Mesendoderm (in vitro differentiated cells): ENCODE measurements around the gene NPDC1.

Experiments used
- DNase-seq: peaks from one replicate; pipeline ENCODE4 v3.0.0; 2013
- H2AK5ac ChIP-seq: 2 replicates; pipeline ENCODE4 v1.6.1; 2013; ENCODE audit warnings: low read length, inconsistent platforms
- H2BK120ac ChIP-seq: 2 replicates; pipeline ENCODE4 v1.6.1; 2013; ENCODE audit warnings: low read depth, mild to moderate bottlenecking, low read length, moderate library complexity, mixed read lengths
- H2BK15ac ChIP-seq: replicated peaks from 2 replicates; pipeline ENCODE4 v1.6.1; 2013; ENCODE audit warnings: low read depth, mild to moderate bottlenecking, moderate library complexity
- H2BK5ac ChIP-seq: 2 replicates; pipeline ENCODE4 v1.6.1; 2013; ENCODE audit warnings: low read length, inconsistent platforms
- H3K18ac ChIP-seq: 2 replicates; pipeline ENCODE4 v1.6.1; 2013; ENCODE audit warnings: mild to moderate bottlenecking, low read length, mixed read lengths
- H3K23ac ChIP-seq: one replicate; pipeline ENCODE4 v1.6.1; 2013; ENCODE audit warnings: low read length
- H3K27ac ChIP-seq: 2 replicates; pipeline ENCODE4 v1.5.1; 2013; ENCODE audit warnings: low read depth, mild to moderate bottlenecking, inconsistent platforms, low read length, moderate library complexity
- H3K27me3 ChIP-seq: 2 replicates; pipeline ENCODE4 v1.6.1; 2013; ENCODE audit warnings: low read length, control low read depth, mild to moderate bottlenecking, inconsistent platforms; ENCODE audit not compliant: insufficient read depth, poor library complexity
- H3K36me3 ChIP-seq: 2 replicates; pipeline ENCODE4 v1.6.1; 2013; ENCODE audit warnings: low read length, inconsistent platforms; ENCODE audit not compliant: control insufficient read depth, insufficient read depth
- H3K4ac ChIP-seq: one replicate; pipeline ENCODE4 v1.6.1; 2013; ENCODE audit warnings: low read depth, mild to moderate bottlenecking, low read length, moderate library complexity
- H3K4me1 ChIP-seq: 2 replicates; pipeline ENCODE4 v1.6.1; 2013; ENCODE audit warnings: low read depth, low read length, inconsistent platforms; ENCODE audit not compliant: control insufficient read depth
- H3K4me2 ChIP-seq: 2 replicates; pipeline ENCODE4 v1.6.1; 2013; ENCODE audit warnings: low read length
- H3K4me3 ChIP-seq: 2 replicates; pipeline ENCODE4 v1.5.1; 2013; ENCODE audit warnings: mild to moderate bottlenecking, low read length
- H3K56ac ChIP-seq: one replicate; pipeline ENCODE4 v1.6.1; 2013; ENCODE audit warnings: low read length
- H3K79me1 ChIP-seq: 2 replicates; pipeline ENCODE4 v1.6.1; 2013; ENCODE audit warnings: low read length, inconsistent platforms
- H3K79me2 ChIP-seq: 2 replicates; pipeline ENCODE4 v1.6.1; 2013; ENCODE audit warnings: mild to moderate bottlenecking, low read length; ENCODE audit not compliant: control insufficient read depth, insufficient read depth
- H3K9ac ChIP-seq: 2 replicates; pipeline ENCODE4 v1.6.1; 2013; ENCODE audit warnings: low read length, inconsistent platforms
- H4K5ac ChIP-seq: one replicate; pipeline ENCODE4 v1.6.1; 2013; ENCODE audit warnings: low read length
- H4K8ac ChIP-seq: one replicate; pipeline ENCODE4 v1.6.1; 2013; ENCODE audit warnings: low read depth, mild to moderate bottlenecking, control low read depth, low read length, moderate library complexity
- WGBS: extraction: QIAGEN DNeasy Blood & Tissue Kit; methylation state at CpG from one replicate; pipeline ENCODE4 v1.1.7; 2013; ENCODE audit warnings: low lambda C conversion rate, missing lambda C conversion rate; ENCODE audit not compliant: insufficient coverage; ENCODE audit errors: extremely low coverage; 5-methylcytosine and 5-hydroxymethylcytosine counted together

The NPDC1 gene

GRCh38 chr9:137062384-137062783 is 16.4 kb upstream of the NPDC1 start:
- Histone ChIP-seq H3K4me3 (no peak overlapping the region), H3K9ac (no peak overlapping the region), H4K5ac (no peak overlapping the region), H3K79me1 (no peaks in the 10 kb centered on the region), H2BK15ac (no peak overlapping the region), H3K56ac (no peak overlapping the region), H3K4me1 (no peaks in the 10 kb centered on the region), H2AK5ac (no peak overlapping the region), H3K23ac (no peak overlapping the region), H3K36me3 (no peaks in the 10 kb centered on the region), H4K8ac (no peak overlapping the region), H3K79me2 (no peaks in the 10 kb centered on the region), H3K27ac (no peak overlapping the region), H3K4ac (no peak overlapping the region), H3K27me3 (no peaks in the 10 kb centered on the region), H3K4me2 (no peak overlapping the region), H2BK120ac (no peak overlapping the region), H3K18ac (no peak overlapping the region), H2BK5ac (no peak overlapping the region)
- DNase-seq = no peak
- WGBS = no CpG with 5 or more reads among the region's 15 CpGs

- Histone ChIP-seq H2AK5ac (no peak overlapping the region), H2BK15ac (no peak overlapping the region), H3K27ac (no peak overlapping the region)
Measured at GRCh38 chr9:137058521-137059234, 12.7 kb upstream of the NPDC1 start.

GRCh38 chr9:137057545-137057944 is 11.6 kb upstream of the NPDC1 start:
- WGBS = no CpG with 5 or more reads among the region's 16 CpGs
- no peak overlapping the region for H3K9ac ChIP-seq
- no peaks in the 10 kb centered on the region for H3K79me1 ChIP-seq
- no peak overlapping the region for H3K18ac ChIP-seq
- H3K4ac ChIP-seq = no peak overlapping the region
- no peak overlapping the region for H2BK120ac ChIP-seq
- no peak overlapping the region for H2AK5ac ChIP-seq
- no peak overlapping the region for H3K23ac ChIP-seq
- H2BK15ac ChIP-seq = no peak overlapping the region
- H3K36me3 ChIP-seq = no peaks in the 10 kb centered on the region
- H3K4me1 ChIP-seq = peaks cover 2% of the 10 kb centered on the region
- H3K4me2 ChIP-seq = no peak overlapping the region
- no peak overlapping the region for H4K8ac ChIP-seq
- no peak overlapping the region for H2BK5ac ChIP-seq
- H4K5ac ChIP-seq = no peak overlapping the region
- no peak for DNase-seq
- peaks cover 8% of the 10 kb centered on the region for H3K27me3 ChIP-seq
- no peak overlapping the region for H3K56ac ChIP-seq
- no peak overlapping the region for H3K27ac ChIP-seq
- no peak overlapping the region for H3K4me3 ChIP-seq
- no peaks in the 10 kb centered on the region for H3K79me2 ChIP-seq

More at GRCh38 chr9:137058521-137059234, 12.7 kb upstream of the NPDC1 start:
- Histone ChIP-seq H3K4me1 (peaks cover 2% of the 10 kb centered on the region), H3K18ac (no peak overlapping the region), H3K56ac (no peak overlapping the region), H4K8ac (no peak overlapping the region), H3K4me2 (no peak overlapping the region), H3K79me1 (no peaks in the 10 kb centered on the region), H3K9ac (no peak overlapping the region), H3K4ac (no peak overlapping the region), H2BK120ac (no peak overlapping the region), H3K27me3 (peaks cover under 1% of the 10 kb centered on the region), H4K5ac (no peak overlapping the region), H3K4me3 (no peak overlapping the region), H2BK5ac (no peak overlapping the region), H3K79me2 (no peaks in the 10 kb centered on the region), H3K23ac (no peak overlapping the region), H3K36me3 (no peaks in the 10 kb centered on the region)
- no peak for DNase-seq
- WGBS = no CpG with 5 or more reads among the region's 9 CpGs

- Histone ChIP-seq H2BK5ac (no peak overlapping the region), H4K5ac (no peak overlapping the region), H3K23ac (no peak overlapping the region), H3K4me3 (no peak overlapping the region), H2AK5ac (no peak overlapping the region), H3K9ac (no peak overlapping the region), H3K79me1 (no peaks in the 10 kb centered on the region), H4K8ac (no peak overlapping the region), H3K18ac (no peak overlapping the region), H3K56ac (no peak overlapping the region), H3K27me3 (peaks cover 8% of the 10 kb centered on the region), H3K4ac (no peak overlapping the region), H3K4me1 (peaks cover 2% of the 10 kb centered on the region), H2BK120ac (no peak overlapping the region), H3K36me3 (no peaks in the 10 kb centered on the region), H3K4me2 (no peak overlapping the region), H3K79me2 (no peaks in the 10 kb centered on the region), H3K27ac (no peak overlapping the region), H2BK15ac (no peak overlapping the region)
- WGBS = no CpG with 5 or more reads among the region's 17 CpGs
- DNase-seq = no peak
Measured at GRCh38 chr9:137056739-137057415, 10.9 kb upstream of the NPDC1 start.

GRCh38 chr9:137055385-137056364 is 9.7 kb upstream of the NPDC1 start:
- peaks cover 8% of the 10 kb centered on the region for H3K27me3 ChIP-seq
- DNase-seq = no peak

More at GRCh38 chr9:137055385-137056364, 9.7 kb upstream of the NPDC1 start:
- no peak overlapping the region for H2AK5ac ChIP-seq
- no peak overlapping the region for H2BK120ac ChIP-seq
- H2BK5ac ChIP-seq = no peak overlapping the region
- no peak overlapping the region for H3K27ac ChIP-seq
- H2BK15ac ChIP-seq = no peak overlapping the region
- H4K5ac ChIP-seq = no peak overlapping the region
- H3K79me2 ChIP-seq = no peaks in the 10 kb centered on the region
- no peak overlapping the region for H3K4me3 ChIP-seq
- no peak overlapping the region for H3K23ac ChIP-seq
- no peak overlapping the region for H3K4ac ChIP-seq
- H3K18ac ChIP-seq = no peak overlapping the region
- no peak overlapping the region for H3K56ac ChIP-seq
- H3K4me2 ChIP-seq = no peak overlapping the region
- H3K4me1 ChIP-seq = peaks cover 2% of the 10 kb centered on the region
- H3K9ac ChIP-seq = no peak overlapping the region
- H4K8ac ChIP-seq = no peak overlapping the region
- no peaks in the 10 kb centered on the region for H3K79me1 ChIP-seq
- no peaks in the 10 kb centered on the region for H3K36me3 ChIP-seq
- no CpG with 5 or more reads among the region's 28 CpGs for WGBS
